ENCODE results near the gene MINDY4.
"Not testable (repeated sequence)": the region's sequence is repeated elsewhere in the genome, so short reads cannot be mapped to it uniquely, and the experiment has no call there.

MINDY4 gene

DNA sequence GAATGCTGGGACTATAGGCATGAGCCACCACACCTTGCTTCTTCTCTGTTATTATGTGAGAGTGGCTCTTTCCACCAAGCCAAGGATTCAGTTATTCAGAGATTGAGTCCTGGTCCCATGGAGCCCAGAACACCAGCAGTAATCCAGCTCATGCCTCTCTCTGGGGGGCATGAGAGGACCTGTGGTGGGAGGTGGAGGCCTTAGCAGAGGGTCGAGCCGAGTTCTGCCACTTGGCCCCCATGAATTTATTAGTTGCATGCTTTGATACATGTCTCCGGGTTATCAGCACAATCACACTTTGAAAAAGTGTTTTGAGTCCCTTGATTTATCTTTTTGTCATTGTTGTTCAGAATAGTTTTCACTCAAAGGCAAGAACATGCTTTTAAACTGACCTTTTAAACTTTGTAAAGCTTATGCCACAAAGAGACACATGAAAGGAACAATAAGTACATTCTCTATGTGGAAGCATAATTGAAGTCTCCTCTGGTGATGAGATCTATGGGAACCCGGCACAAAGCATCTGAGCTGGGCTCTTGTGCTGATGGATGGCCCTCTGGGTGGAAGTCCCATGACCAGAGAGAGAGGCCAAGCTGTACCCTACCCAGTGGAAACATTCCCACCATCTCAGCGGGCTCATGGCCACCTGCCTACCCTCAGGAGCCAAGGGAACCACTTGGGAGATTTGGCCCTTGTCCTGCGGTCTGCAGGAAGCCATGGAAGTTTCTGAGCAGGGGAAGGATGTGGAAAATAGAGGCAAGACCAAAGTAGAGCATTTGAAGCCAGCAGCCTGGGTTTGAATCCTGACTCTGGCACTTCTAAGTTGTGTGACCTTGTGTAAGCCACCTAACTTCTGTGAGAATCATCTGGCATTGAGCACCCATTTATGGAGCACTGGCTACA is 53.9 kb downstream of the MINDY4 start:
- TF ChIP-seq, protein P1, sequence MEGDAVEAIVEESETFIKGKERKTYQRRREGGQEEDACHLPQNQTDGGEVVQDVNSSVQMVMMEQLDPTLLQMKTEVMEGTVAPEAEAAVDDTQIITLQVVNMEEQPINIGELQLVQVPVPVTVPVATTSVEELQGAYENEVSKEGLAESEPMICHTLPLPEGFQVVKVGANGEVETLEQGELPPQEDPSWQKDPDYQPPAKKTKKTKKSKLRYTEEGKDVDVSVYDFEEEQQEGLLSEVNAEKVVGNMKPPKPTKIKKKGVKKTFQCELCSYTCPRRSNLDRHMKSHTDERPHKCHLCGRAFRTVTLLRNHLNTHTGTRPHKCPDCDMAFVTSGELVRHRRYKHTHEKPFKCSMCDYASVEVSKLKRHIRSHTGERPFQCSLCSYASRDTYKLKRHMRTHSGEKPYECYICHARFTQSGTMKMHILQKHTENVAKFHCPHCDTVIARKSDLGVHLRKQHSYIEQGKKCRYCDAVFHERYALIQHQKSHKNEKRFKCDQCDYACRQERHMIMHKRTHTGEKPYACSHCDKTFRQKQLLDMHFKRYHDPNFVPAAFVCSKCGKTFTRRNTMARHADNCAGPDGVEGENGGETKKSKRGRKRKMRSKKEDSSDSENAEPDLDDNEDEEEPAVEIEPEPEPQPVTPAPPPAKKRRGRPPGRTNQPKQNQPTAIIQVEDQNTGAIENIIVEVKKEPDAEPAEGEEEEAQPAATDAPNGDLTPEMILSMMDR (IDR thresholded peaks at IDR 0.05) = no peak
- Histone ChIP-seq H3K27ac (no peak overlapping the region), H3K4me3 (no peak overlapping the region)
- DNase-seq (ENCODE audit: low spot score) = no peak

DNA sequence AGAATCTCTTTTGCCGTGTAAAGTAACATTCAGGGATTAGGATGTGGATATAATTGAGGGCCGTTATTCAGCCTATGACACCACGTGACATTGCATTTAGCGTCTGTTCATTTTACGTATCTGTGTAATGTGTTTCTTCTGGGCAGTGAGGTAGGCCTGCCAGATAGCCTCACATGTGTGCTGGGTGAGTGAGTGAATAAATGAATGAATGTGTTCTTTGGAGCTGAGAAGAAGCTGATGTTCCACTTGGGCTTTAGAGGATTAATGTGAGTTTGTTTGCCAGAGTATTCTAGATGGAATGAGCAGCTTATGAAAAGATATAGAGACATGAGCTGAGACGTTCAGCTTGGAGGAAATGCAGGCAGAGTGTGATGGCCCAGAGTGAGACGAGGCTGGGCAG is 55.0 kb downstream of the MINDY4 start:
- Histone ChIP-seq H3K27ac (no peak overlapping the region), H3K4me3 (no peak overlapping the region)
- DNase-seq (ENCODE audit: low spot score) = no peak
- TF ChIP-seq, protein P1 (IDR thresholded peaks at IDR 0.05) = no peak

DNA sequence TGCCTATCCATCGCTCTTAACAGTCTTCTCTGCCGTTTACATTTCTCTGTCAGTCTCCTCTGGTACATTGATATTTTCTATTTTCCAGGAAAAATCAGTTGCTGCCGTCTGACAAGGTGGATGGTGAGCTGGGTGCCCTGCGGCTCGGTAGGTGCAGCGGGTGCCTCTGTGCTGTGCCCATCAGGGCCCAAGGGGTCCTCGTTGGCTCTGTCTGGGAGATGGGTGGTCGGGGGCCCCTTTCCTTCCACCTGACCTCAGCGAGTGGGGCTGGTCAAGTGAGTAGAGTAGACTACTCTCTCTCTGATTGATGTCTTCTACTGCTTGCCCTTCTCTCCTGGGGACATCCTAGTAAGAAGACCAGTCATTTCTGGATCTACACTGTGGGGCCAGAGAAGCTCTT is 57.4 kb downstream of the MINDY4 start:
- no peak overlapping the region for H3K4me3 ChIP-seq
- no peak overlapping the region for H3K27ac ChIP-seq
- TF ChIP-seq, protein P1 (IDR thresholded peaks at IDR 0.05) = no peak
- no peak for DNase-seq (ENCODE audit: low spot score)

DNA sequence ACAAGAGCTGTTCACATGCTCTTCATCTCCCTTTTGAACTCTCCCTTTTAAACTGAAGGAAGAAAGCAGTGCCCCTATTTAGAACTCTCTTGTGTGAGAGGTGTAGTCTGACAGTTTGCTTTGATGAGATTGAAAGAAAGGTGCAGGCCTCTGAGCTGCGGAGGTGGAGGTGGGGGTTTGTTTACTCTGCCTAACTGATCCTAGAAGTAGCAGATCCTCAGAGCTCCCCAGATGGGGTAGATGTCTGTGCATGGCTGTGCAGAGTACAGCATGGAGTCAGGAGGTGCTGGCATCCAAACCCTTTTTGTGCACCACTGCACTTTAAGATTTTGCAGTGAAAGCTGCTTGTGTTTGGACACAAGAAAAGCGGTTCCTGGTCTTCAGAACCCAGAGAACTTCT is 58.3 kb downstream of the MINDY4 start:
- H3K27ac ChIP-seq = no peak overlapping the region
- no peak for DNase-seq (ENCODE audit: low spot score)

DNA sequence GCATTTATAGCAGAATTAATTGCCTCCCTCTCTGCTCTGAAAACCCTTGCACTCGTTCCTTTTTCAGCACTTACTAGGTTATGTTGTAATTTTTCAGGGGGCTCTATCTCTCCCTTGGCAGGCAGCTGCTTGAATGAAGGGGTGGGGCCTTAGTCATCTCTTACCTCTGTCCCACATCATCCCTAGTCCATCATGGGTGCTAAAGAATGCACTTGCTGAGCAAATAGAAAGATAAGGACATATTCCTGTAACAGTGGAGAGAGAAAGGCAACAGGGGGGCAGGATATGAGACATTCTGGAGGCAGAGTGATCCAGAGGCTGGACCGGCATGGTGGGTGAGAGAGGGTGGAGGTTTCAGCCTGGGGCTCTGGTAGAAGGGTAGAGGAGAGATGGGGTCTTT is 60.0 kb downstream of the MINDY4 start:
- no peak for DNase-seq (ENCODE audit: low spot score)
- Histone ChIP-seq H3K27ac (no peak overlapping the region), H3K4me3 (no peak overlapping the region)
- TF ChIP-seq, protein P1 (IDR thresholded peaks at IDR 0.05) = no peak

More for the DNA sequence above, 58.3 kb downstream of the MINDY4 start:
- TF ChIP-seq, protein P1 (IDR thresholded peaks at IDR 0.05) = no peak
- no peak overlapping the region for H3K4me3 ChIP-seq

DNA sequence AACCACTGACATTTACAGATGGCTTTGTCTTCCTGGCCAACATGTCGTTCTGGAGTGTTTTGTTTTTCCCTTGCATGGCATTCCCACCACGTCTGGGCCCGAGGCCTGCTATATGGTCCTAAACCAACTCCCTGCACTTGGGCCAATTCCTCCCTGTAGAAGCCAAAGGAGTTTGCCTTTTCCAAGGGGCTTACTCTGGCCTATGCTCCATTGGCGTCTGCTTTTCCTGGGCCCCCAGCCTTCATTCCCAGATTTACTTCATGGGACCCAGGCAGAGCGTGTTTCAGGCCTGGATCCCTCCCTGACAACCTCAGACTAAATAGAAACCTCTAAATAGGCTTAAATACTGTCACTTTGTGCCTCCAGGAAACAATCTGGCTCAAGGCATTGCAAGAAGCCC is 60.7 kb downstream of the MINDY4 start:
- TF ChIP-seq, protein P1 (IDR thresholded peaks at IDR 0.05) = no peak
- no peak for DNase-seq (ENCODE audit: low spot score)
- Histone ChIP-seq H3K4me3 (no peak overlapping the region), H3K27ac (no peak overlapping the region)

DNA sequence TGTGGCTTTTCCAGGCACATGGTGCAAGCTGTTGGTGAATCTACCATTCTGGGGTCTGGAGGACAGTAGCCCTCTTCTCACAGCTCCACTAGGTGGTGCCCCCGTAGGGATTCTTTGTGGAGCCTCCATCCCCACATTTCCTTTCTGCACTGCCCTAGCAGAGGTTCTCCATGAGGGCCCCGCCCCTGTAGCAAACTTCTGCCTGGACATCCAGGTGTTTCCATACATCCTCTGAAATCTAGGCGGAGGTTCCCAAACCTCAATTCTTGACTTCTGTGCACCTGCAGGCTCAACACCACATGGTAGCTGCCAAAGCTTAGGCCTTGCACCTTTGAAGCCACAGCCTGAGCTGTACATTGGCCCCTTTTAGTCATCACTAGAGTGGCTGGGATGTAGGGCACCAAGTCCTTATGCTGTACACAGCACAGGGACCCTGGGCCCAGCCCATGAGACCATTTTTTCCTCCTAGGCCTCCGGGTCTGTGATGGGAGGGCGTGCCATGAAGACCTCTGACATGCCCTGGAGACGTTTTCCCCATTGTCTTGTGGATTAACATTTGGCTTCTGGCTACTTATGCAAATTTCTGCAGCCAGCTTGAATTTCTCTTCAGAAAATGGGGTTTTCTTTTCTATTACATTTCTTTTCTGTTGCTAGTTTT is 62.9 kb downstream of the MINDY4 start:
- DNase-seq (ENCODE audit: low spot score); H3K27ac ChIP-seq; H3K4me3 ChIP-seq: not testable (repeated sequence)

All from coronary artery (tissue), 2 donors.